SK-N-SH treated with all-trans-retinoic acid at 6 μM for 48 hours (cell line): ENCODE measurements around the gene FHIT.

ENCODE experiments used
- OSR1 ChIP-seq: fragments of 250-450 bp; sonication (Bioruptor Pico); IDR thresholded peaks from 2 replicates; pipeline ENCODE4 v1.8.0; 2022; ENCODE audit warnings: moderate library complexity, mild to moderate bottlenecking, inconsistent platforms
- PPARA ChIP-seq: fragments of 250-450 bp; sonication (Bioruptor Pico); IDR thresholded peaks from 2 replicates; pipeline ENCODE4 v1.5.0; 2020; ENCODE audit warnings: mild to moderate bottlenecking, borderline replicate concordance

- TF ChIP-seq OSR1 (CRISPR knock-in tag) (no peak), PPARA (CRISPR knock-in tag) (no peak)
Observed at GRCh38 chr3:60269377-60269776, 981.9 kb downstream of the FHIT start.
